CD4-positive, alpha-beta T cell treated with Interleukin-6 at 100 ng/mL for 8 hours (primary cell): ENCODE measurements around the gene PHETA1.
A peak's percentile ranks its signal among the peaks of the same experiment; 100 is the strongest.
"Not testable (repeated sequence)": the region's sequence is repeated elsewhere in the genome, so short reads cannot be mapped to it uniquely, and the experiment has no call there.

ENCODE experiments used
- DNase-seq: peaks from one replicate; pipeline ENCODE4 v3.0.0-alpha.2; 2020; ENCODE audit warnings: mixed read lengths, low spot score

PHETA1 gene

DNA sequence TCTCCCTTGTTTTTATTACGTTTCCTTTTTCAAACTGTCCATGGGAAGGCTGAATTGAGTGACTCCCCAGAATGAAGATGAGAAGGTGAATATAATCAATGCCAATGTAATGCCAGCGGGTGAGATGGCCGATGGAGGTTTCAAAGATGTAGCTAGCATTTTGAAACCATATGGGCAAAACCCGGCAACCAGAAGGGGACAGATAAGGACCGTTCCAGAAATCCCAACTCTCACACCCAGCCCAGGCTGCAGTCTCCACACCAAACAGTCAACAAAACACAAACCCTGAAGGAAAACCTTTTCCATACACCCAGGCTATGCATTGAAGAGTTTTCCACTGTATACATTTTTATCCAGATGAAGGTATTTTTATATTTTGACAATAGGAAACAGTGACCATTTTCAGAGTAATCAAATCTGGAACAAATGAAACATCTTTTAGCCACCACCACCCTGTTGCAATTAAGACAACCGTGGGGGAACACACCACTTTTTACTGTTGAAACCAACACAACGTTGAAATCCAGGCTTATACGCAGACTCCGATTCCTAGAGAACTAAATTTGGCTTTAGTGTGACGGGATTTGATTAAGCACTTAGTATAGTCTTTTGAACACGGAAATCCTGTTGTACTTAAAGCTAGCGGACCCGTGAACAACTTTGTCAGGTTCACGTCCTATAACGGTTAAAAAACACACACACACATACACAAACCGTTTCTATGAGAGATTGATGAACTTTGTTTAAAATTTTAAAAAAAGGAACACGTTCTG lies 19.0 kb downstream of the PHETA1 start:
- DNase-seq: no peak

DNA sequence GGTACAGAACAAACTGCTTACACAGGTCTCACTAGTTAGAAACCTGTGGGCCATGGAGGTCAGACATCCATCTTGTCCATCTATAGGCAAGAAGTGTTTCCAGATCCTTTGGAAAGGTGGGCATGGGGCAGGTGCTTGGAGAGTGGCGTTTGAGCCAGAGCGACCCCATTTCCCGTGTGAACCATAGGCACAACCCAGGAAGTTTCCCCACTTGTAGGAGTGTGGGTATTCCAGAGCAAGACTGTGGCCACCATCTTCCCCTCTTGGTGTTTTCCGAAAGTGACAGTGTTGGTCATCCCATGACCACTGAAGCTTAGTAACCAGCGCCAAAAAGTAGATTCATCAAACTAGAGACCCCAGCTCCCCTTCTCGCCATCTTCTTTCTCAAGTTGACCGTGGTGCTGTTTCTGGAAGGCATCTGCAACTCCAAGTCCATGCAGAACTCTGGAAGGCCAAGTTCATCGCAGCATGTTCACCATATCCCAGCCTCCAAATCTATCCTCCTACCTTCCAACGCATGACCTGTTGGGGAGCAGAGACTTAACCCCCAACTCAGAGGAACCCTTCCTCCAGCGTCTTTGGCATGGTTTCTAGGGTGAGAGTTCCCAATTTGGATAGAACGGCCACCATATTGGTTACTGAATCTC lies 19.7 kb downstream of the PHETA1 start:
- DNase-seq: no peak

DNA sequence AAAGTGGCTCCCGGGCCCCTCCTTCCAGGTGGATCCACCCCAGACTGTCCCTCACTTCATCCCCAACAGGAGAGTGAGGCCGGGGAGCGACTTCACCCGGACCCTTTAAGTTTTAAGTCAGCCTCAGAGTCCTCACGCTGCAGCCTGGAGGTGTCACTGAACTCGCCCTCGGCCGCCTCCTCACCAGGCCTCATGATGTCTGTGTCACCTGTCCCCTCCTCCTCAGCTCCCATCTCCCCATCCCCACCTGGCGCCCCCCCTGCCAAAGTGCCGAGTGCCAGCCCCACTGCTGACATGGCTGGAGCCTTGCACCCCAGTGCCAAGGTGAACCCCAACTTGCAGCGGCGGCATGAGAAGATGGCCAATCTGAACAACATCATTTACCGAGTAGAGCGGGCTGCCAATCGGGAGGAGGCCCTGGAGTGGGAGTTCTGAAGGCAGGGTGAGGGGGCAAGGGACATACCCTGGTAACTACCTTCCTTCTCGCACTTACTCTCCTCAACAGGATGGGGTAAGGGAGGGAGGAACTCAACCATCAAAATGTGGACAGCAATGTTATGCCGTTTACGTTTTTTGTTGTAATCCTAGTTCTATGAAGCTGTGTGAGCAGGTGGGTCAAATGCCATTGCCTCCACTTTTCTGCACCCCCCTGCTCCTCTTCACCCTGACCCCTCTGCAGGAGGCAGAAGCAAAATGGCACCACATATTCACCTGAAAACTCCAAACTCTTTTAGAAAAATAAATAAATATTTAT lies 20.8 kb downstream of the PHETA1 start:
- DNase-seq: no peak

DNA sequence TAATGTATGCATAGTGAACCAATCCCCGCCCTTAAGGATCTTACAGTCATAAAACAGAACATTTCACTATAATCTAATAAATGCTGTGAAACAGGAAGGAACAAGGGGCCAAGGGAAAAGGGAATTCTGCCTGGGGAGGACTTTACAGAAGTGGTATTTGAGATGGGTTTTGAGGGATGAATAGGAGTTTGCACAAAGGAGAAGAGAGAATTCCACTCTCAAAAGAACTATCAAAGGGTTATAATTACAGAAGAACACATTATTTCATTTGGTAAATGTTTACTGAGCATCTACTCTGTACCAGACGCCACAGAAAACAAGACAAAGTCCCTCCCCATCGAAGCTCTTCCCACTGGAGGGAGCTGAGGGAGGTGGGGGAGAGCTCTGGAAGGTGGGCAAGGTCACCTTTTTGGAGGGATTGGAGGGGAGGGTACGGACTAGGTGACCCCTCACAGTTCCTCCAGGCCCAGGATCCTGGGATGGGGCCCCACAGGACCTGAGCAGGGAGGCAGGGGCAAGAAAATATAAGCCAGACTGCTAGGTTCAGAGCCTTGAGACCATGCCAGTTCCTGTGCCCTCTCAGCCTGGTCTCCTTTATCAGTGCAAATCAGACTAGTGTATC lies 24.5 kb downstream of the PHETA1 start:
- DNase-seq: no peak

DNA sequence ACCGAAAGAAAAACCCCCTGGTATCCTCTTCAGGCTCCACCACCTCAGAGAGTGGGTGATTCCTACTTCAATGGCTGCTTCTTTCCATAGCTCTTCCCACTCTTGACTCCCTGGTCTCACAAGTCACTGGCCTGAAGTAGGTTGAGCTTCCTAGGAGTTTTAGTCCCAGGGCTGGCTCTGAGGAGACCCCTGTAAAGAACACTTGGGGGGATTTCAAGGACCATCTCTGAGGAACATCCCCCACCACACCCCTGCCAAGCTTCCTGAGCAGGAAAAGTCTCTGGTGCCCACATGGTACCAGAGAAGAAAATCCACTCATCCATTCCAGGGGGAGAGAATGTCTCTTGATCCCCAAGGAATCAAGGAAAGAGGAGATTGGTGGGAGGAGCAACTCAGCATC lies 25.7 kb downstream of the PHETA1 start:
- no peak for DNase-seq

DNA sequence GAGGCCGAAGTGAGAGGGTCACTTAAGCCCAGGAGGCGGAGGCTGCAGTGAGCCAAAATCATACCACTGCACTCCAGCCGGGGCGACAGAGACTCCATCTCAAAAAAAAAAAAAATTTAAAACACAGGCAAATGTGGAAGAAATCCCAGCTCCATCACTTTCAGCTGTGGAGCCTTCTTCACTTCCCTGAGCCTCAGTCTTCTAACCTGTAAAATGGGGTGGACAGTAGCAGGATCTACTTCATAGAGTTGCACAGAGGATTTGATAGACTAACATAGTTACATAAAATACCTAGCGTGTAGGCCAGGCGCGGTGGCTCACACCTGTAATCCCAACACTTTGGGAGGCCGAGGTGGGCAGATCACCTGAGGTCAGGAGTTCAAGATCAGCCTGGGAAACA lies 26.5 kb downstream of the PHETA1 start:
- DNase-seq: no peak

DNA sequence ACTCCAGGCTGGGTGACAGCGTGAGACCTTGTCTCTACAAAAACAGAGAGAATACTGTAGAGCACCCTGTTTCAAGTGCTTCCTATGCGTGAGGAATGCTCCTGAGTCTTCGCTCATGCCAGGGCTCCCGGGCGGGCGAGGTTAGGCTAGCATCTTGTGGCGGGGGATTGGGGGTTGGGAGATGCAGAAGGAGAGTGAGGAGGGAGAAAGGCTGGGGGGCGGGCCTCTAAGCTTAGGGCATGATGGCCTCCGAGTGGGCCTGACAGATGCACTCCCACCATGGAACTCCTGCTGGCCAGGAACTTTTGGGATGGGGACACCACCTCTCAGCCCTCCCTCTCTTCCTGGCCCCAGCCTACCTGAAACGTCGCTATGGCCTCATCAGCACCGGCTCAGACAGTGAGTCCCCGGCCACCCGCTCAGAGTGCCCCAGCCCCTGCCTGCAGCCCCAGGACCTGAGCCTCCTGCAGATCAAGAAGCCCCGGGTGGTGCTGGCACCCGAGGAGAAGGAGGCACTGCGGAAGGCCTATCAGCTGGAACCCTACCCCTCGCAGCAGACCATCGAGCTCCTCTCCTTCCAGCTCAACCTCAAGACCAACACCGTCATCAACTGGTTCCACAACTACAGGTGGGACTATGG lies 27.3 kb downstream of the PHETA1 start:
- DNase-seq: no peak

DNA sequence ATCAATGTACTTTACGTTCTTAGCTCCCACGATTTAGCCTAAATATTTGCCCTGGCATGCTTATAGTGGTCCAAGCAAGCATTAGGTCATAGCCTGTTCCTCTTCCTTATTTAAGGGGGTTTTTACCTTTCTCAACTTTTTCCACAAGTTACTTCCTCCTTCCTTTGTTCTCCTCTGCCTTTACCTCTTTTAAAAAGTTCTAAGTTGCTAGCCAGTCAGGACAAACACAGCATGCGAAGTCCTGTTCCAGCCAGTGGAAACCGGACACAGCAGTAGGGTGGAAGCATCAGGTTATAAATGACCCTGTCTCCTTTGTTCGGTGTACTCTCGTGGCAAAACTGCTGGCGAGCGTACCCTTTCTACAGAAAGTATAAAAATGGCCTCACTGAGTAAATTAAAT lies 28.2 kb downstream of the PHETA1 start:
- not testable (repeated sequence) for DNase-seq

DNA sequence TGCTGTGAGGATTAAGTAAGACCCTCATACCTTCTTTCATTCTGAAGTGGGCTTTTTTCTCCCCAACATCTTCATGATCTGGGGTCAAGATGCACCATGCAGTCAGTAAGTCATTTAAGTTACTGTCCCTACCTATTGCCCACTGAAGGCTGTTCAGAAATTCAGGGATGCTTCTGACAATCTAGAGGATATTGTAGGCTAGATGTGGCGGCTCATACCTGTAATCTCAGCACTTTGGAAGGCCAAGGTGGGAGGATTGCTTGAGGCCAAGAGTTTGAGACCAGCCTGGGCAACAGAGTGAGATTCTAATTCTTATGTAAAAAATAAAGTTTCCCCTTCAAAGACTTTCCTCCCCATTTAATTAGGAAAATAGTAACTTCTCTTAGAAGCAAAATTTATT lies 28.7 kb downstream of the PHETA1 start:
- DNase-seq: no peak

DNA sequence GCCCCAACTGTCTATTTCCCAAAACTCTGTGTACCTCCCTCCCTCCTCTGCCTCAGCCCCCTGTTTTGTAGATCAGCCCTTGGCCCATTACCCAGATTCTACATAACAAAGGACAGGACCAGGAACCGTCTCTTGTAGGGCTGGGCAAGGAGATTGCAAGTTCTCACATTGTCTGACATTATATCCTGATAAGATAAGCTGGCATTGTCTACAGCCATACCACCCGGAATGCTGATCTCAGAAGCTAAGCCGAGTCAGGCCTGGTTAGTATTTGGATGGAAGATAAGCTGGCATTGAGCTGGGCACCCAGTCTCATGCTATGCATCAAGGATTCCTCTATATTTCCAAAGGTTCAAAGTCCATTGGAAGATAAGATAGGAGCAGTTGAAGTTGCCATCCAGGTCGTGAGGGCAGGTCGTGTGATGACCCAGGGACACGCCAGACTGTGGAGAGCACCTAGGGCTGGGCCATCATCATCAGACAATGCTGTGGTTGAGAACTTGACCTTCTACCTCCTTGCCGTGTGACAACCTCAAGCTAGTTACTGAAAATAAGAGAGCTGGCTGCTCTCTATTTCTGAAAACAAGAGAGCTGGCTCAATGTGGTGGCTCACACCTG lies 29.5 kb downstream of the PHETA1 start:
- no peak for DNase-seq

DNA sequence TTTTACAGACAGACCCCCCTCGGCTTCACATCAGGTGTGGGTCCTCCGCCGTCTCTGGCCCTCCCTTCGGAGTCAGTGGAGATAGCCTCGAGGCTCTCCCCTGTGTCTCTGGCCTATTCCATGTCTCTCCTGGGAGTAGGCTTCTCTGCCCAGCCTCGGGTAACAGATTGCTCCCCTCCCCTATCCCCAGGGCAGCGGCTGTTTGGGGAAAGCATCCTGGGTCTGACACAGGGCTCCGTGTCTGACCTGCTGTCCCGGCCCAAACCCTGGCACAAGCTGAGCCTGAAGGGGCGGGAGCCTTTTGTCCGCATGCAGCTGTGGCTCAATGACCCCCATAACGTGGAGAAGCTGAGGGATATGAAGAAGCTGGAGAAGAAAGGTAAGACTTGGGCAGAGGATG lies 30.8 kb downstream of the PHETA1 start:
- DNase-seq: no peak

DNA sequence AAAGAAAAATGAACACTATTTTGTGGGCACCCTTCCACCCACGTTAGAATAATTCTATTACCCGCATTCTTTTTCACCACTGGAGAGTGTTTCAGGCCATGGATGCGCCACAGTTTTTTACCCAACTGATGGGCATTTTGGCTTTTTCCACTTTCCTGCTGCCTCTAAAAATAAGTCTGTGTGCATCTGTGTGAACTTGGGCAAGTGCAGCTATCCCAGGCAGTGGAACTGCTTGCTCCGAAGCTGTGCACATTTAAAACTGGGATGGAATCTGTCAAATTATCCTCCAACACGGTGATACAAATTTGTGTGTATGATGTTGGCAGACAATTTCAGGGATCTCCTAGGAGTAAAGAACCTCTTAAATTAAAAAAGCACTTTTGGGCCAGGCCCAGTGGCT lies 31.5 kb downstream of the PHETA1 start:
- no peak for DNase-seq

DNA sequence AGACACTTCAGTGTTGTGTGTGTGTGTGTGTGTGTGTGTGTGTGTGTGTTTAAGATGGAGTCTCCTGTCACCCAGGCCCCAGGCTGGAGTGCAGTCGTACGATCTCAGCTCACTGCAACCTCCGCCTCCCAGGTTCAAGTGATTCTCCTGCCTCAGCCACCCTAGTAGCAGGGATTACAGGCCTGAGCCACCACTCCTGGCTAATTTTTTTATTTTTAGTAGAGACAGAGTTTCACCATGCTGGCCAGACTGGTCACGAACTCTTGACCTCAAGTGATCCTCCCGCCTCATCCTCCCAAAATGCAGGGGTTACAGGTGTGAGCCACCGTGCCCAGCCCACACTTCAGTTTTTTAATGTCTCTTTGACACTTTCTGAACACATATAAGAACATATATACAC lies 32.5 kb downstream of the PHETA1 start:
- DNase-seq: not testable (repeated sequence)

DNA sequence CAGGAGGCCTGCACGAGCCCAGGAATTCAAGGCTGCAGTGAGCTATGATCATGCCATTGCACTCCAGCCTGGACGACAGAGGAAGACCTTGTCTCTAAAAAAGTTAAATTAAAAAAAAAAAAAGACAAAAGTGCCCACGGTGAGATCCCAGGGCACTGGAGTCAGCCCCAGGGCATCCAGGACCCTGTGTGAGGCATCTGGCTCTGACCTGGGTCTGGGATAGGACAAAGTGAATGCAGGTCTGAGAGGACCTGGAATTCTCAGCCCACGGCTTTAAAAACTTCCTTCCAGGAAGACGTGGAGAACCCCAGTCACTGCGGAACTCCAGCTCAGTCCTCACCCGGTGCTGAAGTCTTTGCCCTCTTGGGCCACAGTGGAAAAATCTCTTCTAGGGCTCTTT lies 33.1 kb downstream of the PHETA1 start:
- no peak for DNase-seq

DNA sequence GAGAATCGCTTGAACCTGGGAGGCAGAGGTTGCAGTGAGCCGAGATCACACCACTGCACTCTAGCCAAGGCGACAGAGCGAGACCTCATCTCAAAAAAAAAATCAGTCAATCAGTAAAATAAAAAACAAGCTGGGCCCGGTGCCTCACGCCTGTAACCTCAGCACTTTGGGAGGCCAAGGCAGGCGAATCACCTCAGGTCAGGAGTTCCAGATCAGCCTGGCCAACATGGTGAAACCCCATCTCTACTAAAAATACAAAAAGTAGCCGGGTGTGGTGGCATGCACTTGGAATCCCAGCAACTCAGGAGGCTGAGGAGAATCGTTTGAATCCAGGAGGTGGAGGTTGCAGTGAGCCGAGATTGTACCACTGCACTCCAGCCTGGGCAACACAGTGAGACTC lies 33.6 kb downstream of the PHETA1 start:
- not testable (repeated sequence) for DNase-seq

DNA sequence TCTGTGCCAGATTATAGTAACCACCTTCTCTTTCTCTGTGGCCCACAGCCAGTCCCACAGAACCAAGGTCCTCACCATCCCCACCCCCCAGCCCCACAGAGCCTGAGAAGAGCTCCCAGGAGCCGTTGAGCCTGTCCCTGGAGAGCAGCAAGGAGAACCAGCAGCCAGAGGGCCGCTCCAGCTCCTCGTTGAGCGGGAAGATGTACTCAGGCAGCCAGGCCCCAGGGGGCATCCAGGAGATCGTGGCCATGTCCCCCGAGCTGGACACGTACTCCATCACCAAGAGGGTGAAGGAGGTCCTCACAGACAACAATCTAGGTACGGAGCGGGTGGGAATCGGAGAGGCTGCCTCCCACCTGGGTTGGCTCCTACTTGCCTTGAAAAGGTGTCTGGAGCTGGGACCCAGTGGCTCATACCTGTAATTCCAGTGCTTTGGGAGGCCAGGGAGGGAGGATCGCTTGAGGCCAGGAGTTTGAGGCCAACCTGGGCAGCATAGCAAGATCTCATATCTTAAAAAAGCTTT lies 34.4 kb downstream of the PHETA1 start:
- DNase-seq: no peak

DNA sequence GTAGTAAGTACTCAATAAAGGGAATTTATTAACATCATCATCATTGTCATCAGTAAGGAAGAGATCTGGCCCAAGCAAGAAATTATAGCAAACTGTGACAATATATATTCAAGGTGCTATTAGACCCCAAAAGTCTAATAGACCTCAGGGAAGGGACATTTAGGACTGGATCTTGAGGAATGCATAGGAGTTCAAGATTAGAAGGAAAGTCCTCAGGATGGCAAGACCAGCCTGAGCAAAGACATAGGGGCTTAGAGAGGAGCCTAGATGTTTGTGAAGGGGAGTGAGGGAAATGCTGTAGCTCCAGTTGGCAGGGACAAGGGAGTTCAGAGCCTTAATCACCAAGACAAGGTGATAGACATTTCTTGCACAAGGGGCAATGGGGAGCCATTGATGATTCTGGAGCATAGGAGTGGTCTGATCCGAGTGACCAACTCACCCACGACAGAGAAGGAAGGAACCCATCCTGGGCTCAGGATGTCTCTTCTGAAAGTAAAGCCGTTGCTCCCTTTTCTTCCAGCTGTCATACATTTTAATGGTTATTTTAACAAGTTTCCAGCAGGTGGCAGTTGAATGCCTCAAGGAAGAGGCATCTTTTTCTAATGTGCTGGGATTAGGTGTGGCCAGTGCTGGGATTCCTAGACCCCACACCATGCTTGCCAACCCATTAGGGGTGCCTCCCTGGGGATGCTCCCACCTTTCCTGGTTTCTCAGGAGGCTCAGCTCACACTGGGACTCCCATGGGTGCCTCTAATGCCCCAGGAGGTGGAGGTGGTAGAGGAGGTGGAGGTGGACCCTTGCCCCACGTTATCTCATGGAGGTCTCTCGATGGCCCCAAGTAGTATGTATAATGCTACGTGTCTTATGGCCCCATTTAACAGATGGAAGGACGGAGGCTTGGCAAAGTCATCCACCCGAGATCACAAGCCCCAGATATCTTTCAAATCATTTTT lies 37.8 kb downstream of the PHETA1 start:
- DNase-seq: peak; percentile 6

DNA sequence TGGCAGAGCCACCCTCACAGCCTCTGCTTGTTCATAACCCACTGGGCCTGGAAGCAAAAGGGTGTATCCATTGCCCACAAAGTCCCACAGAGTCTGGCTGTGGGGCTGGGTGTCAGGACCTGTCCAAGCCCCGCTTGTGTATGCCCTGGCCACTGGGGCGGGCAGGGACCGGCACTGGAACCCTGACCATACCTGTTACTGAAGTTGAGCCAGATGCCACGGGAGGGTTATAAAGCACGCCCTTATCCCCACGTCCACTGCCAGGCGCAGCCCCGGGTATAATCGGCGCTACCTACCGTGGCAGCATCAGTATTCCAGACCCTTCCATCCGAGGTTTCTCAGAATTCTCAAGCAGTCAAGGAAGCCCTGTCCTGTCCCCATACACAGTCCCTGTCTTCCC lies 40.8 kb downstream of the PHETA1 start:
- no peak for DNase-seq

DNA sequence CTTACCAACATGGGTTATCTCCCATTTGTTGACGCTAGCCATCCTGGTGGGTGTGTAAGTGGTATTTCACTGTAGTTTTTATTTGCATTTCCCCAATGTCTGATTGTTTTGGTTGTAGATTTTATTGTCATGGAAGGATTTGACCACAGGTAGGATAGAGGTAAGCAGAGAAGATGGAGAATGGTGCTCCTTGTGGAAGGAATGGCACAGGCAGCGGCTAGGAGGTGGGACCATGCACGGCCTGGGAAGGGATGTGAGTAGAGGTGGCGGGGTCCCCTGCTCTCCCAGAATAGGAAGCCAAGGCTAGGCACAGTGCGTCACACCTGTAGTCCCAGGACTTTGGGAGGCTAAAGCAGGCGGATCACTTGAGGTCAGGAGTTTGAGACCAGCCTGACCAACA lies 41.4 kb downstream of the PHETA1 start:
- no peak for DNase-seq
